ENCODE results near the gene SRCAP. TPM values are rescaled to one million over a fixed set of nuclear protein-coding genes. Genes with fewer than 3 reads are reported as not detected.

The SRCAP gene
- total and polyA plus RNA-seq, 2 of the 8 experiments (the other 6 are each of a cell fraction or from before 2014, with no cell fraction given): 5.5 to 54.3 TPM

- TF ChIP-seq MAX (IDR thresholded peaks at IDR 0.05): no peak
- no peak for TF ChIP-seq JUN (IDR thresholded peaks at IDR 0.05; ENCODE audit: low read depth, low read length)
- no peak for TF ChIP-seq HDAC6 (IDR thresholded peaks at IDR 0.05; ENCODE audit: low read depth, low read length)
- TF ChIP-seq GTF2F1 (IDR thresholded peaks at IDR 0.05; ENCODE audit: borderline replicate concordance, low read depth, low read length): no peak
- TF ChIP-seq CHD1 (IDR thresholded peaks at IDR 0.05; ENCODE audit: low read depth, low read length): no peak
Measured at GRCh38 chr16:30665830-30666190, 33.2 kb upstream of the SRCAP start (continued).

Measured in H1 (cell line).